PC-9 (cell line): ENCODE results near the gene MAST2.

Experiments used
- CTCF ChIP-seq: fragments of 200-600 bp; sonication (generic); conservative IDR thresholded peaks from 2 replicates; pipeline ENCODE4 v1.6.1; 2017; ENCODE audit warnings: mixed run types, antibody characterized with exemption, mild to moderate bottlenecking, moderate library complexity
- EZH2 ChIP-seq: fragments of 200-600 bp; sonication (generic); IDR thresholded peaks from 2 replicates; pipeline ENCODE4 v1.8.0; 2017; ENCODE audit warnings: antibody characterized with exemption, low read depth

DNA sequence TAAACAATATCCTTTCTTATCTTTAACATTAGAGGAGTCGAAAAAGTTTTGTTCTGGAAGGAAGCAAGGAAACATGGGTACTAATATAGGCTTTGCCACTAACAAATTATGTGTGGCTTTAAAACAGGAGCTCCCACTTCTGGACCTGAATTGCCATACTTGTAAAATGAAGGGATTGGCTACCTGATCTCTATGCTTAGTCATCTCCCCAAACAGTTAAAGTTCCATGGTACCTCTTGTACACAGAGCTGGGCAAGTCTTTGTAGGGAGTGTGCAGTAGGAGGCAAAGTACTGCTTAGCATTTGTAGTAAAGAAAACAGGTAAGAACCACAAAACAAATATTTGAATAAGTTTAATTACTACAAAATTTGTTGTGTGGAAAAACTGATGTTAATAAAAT is 81.3 kb downstream of the MAST2 start:
- TF ChIP-seq CTCF (no peak), EZH2 (no peak)
